Panc1 (cell line): ENCODE data around the gene CCDC112. TPM values are rescaled to one million over a fixed set of nuclear protein-coding genes. Genes with fewer than 3 reads are reported as not detected.

ENCODE experiments used
- ATAC-seq: fragments of 200-7000 bp; cut with Tn5 transposase; 2 replicates; pipeline ENCODE4 v1.9.1; 2020; ENCODE audit warnings: mild to moderate bottlenecking, moderate library complexity
- BruUV-seq: library from RNA; stranded (reverse); fragments of 400-500 nt; replicated peaks from 2 replicates; lab custom pipeline; 2021; lab: Mats Ljungman, UMichigan
- CTCF ChIA-PET: fragments of 300-600 bp; sonication (Branson Sonifier 250); formaldehyde crosslinking; loops from one replicate; lab custom pipeline; 2022; ENCODE audit warnings: antibody characterized with exemption; lab: Charles Lee
- POLR2A ChIA-PET: fragments of 300-600 bp; sonication (Branson Sonifier 250); formaldehyde crosslinking; loops from one replicate; lab custom pipeline; 2022; ENCODE audit warnings: antibody characterized with exemption; lab: Charles Lee
- DNase-seq: peaks from one replicate; pipeline ENCODE4 v3.0.0-alpha.2; 2010; ENCODE audit warnings: low read depth, low spot score
- H3K27ac ChIP-seq: 2 replicates; pipeline ENCODE4 v1.5.1; 2011; ENCODE audit warnings: mild to moderate bottlenecking, low read length, inconsistent platforms
- H3K27me3 ChIP-seq: fragments of 200-500 bp; sonication (Bioruptor generic); 2 replicates; pipeline ENCODE4 v1.6.0; 2014; ENCODE audit warnings: low read length, inconsistent platforms; ENCODE audit not compliant: control insufficient read depth, insufficient read depth
- H3K36me3 ChIP-seq: fragments of 200-500 bp; sonication (Bioruptor generic); 2 replicates; pipeline ENCODE4 v1.5.1; 2014; ENCODE audit warnings: inconsistent platforms, mild to moderate bottlenecking, low read length, moderate library complexity; ENCODE audit not compliant: control insufficient read depth, insufficient read depth
- H3K4me1 ChIP-seq: 2 replicates; pipeline ENCODE4 v1.5.1; 2011; ENCODE audit warnings: inconsistent platforms, mild to moderate bottlenecking, low read length, moderate library complexity; ENCODE audit not compliant: control insufficient read depth, insufficient read depth
- H3K4me3 ChIP-seq, 2 experiments: 2 replicates each; pipeline ENCODE4 v1.5.1; 2011 to 2012; ENCODE audit warnings: low read depth in 2 of 2, low read length in 2 of 2, mild to moderate bottlenecking in 2 of 2, inconsistent platforms in 1 of 2, moderate library complexity in 1 of 2
- H3K9me3 ChIP-seq: fragments of 200-500 bp; sonication (Bioruptor generic); 2 replicates; pipeline ENCODE4 v1.5.1; 2014; ENCODE audit warnings: low read depth, mild to moderate bottlenecking, inconsistent platforms, low read length, moderate library complexity; ENCODE audit not compliant: control insufficient read depth, insufficient read depth
- POLR2AphosphoS5 ChIP-seq: IDR thresholded peaks from 2 replicates; pipeline ENCODE4 v1.6.1; 2012; ENCODE audit warnings: mild to moderate bottlenecking, low read depth, low read length, moderate library complexity
- REST ChIP-seq, 2 experiments: IDR thresholded peaks; 2 replicates each; pipeline ENCODE4 v1.6.1; 2011 to 2012; ENCODE audit warnings: low read depth in 2 of 2, control low read depth in 1 of 2, low read length in 1 of 2, mild to moderate bottlenecking in 1 of 2, moderate library complexity in 1 of 2; ENCODE audit not compliant: insufficient read depth in 1 of 2
- SIN3A ChIP-seq: IDR thresholded peaks from 2 replicates; pipeline ENCODE4 v1.6.1; 2012; ENCODE audit warnings: low read depth, mild to moderate bottlenecking, low read length, moderate library complexity, borderline replicate concordance; ENCODE audit not compliant: insufficient read depth
- TCF7L2 ChIP-seq: IDR thresholded peaks from 2 replicates; pipeline ENCODE4 v1.6.1; 2011; ENCODE audit warnings: mild to moderate bottlenecking, low read depth, low read length, inconsistent platforms
- in situ Hi-C: cut with HindIII; loops from 2 replicates; pipeline ENCODE4 v1.10.0; 2016; ENCODE audit warnings: low sequenced_read_pairs, low pct_unique_long_range_greater_than_20kb
- intact Hi-C: fragments of 100-400 bp; cut with micrococcal nuclease; formaldehyde crosslinking; loops from one replicate; pipeline ENCODE4 v1.10.0; 2022; ENCODE audit not compliant: unreplicated experiment
- total RNA-seq: library from RNA; stranded (reverse); gene quantifications from one replicate; pipeline ENCODE4 v1.2.1, GENCODE V29; 2021; ENCODE audit not compliant: unreplicated experiment
- TF ChIP-seq, protein P1 (sequence below): fragments of 450-650 bp; IDR thresholded peaks from 2 replicates; pipeline ENCODE4 v1.5.1; 2017; ENCODE audit warnings: mild to moderate bottlenecking

The CCDC112 gene
- total RNA-seq, 1 experiment from 2014 or later, result 5.6 TPM

GRCh38 chr5:115297031-115297430 lies 577 bp upstream of the CCDC112 start:
- in situ Hi-C loops (no loop called here), intact Hi-C loops (no loop called here)
- Histone ChIP-seq H3K36me3 (no peaks in the 10 kb centered on the region; the same call in 1 of the 2 replicates), H3K4me1 (0 out of 2 replicates have a peak, but pooled peaks cover 5% of the 10 kb centered on the region), H3K27me3 (peaks cover 5% of the 10 kb centered on the region; the same call in 1 of the 2 replicates), H3K9me3 (no peaks in the 10 kb centered on the region), H3K27ac (no peak overlapping the region), H3K4me3 (peak overlapping the region; percentile 26 to 36)
- DNase-seq (no peak), ATAC-seq (no peak)
- no TSS peak for BruUV-seq
- POLR2A ChIA-PET, result no interaction called here
- CTCF ChIA-PET, result no interaction called here
- TF ChIP-seq REST (IDR thresholded peaks at IDR 0.05; ENCODE audit: insufficient read depth in 1 of 2, low read depth in 2 of 2, low read length in 1 of 2), result no peak
- no peak for TF ChIP-seq TCF7L2
- TF ChIP-seq SIN3A, result no peak
- no peak for TF ChIP-seq POLR2AphosphoS5
- TF ChIP-seq, protein P1, sequence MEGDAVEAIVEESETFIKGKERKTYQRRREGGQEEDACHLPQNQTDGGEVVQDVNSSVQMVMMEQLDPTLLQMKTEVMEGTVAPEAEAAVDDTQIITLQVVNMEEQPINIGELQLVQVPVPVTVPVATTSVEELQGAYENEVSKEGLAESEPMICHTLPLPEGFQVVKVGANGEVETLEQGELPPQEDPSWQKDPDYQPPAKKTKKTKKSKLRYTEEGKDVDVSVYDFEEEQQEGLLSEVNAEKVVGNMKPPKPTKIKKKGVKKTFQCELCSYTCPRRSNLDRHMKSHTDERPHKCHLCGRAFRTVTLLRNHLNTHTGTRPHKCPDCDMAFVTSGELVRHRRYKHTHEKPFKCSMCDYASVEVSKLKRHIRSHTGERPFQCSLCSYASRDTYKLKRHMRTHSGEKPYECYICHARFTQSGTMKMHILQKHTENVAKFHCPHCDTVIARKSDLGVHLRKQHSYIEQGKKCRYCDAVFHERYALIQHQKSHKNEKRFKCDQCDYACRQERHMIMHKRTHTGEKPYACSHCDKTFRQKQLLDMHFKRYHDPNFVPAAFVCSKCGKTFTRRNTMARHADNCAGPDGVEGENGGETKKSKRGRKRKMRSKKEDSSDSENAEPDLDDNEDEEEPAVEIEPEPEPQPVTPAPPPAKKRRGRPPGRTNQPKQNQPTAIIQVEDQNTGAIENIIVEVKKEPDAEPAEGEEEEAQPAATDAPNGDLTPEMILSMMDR, result no peak

GRCh38 chr5:115295777-115296123 lies 704 bp downstream of the CCDC112 start:
- intact Hi-C loops (no loop called here), in situ Hi-C loops (no loop called here)
- no TSS peak for BruUV-seq
- Histone ChIP-seq H3K9me3 (no peaks in the 10 kb centered on the region), H3K36me3 (no peaks in the 10 kb centered on the region; the same call in 1 of the 2 replicates), H3K4me1 (0 out of 2 replicates have a peak, but pooled peaks cover 5% of the 10 kb centered on the region), H3K4me3 (peak overlapping the region; percentile 71 to 88), H3K27ac (peak overlapping the region; percentile 72), H3K27me3 (no peaks in the 10 kb centered on the region)
- ATAC-seq, result peak; percentile 59
- TF ChIP-seq POLR2AphosphoS5 (no peak), SIN3A (no peak), TCF7L2 (no peak), REST (IDR thresholded peaks at IDR 0.05; ENCODE audit: insufficient read depth in 1 of 2, low read depth in 2 of 2, low read length in 1 of 2) (no peak)
- TF ChIP-seq, protein P1, result no peak
- CTCF ChIA-PET, result no interaction called here
- DNase-seq, result no peak
- POLR2A ChIA-PET, result no interaction called here
